Measurements from ENCODE around the gene RPP40.

RPP40 gene

GRCh38 chr6:4967301-4968030 is 36.4 kb downstream of the RPP40 start:
- DNase-seq, result no peak
- Histone ChIP-seq H3K4me3 (ENCODE audit: low read depth, low read length) (no peak overlapping the region), H3K27me3 (ENCODE audit: insufficient read depth, low read depth, severe bottlenecking) (no peaks in the 10 kb centered on the region), H3K27ac (no peak overlapping the region), H3K36me3 (no peaks in the 10 kb centered on the region), H3K9me3 (ENCODE audit: severe bottlenecking) (no peaks in the 10 kb centered on the region)
- TF ChIP-seq CTCF (IDR thresholded peaks at IDR 0.05; ENCODE audit: low read depth, low read length), result no peak

GRCh38 chr6:4965562-4966389 is 38.1 kb downstream of the RPP40 start:
- DNase-seq, result no peak
- Histone ChIP-seq H3K4me3 (ENCODE audit: low read depth, low read length) (no peak overlapping the region), H3K9me3 (ENCODE audit: severe bottlenecking) (no peaks in the 10 kb centered on the region), H3K36me3 (no peaks in the 10 kb centered on the region), H3K27ac (no peak overlapping the region), H3K27me3 (ENCODE audit: insufficient read depth, low read depth, severe bottlenecking) (no peaks in the 10 kb centered on the region)
- no peak for TF ChIP-seq CTCF (IDR thresholded peaks at IDR 0.05; ENCODE audit: low read depth, low read length)

- no peak overlapping the region for H3K27ac ChIP-seq
- no peaks in the 10 kb centered on the region for H3K9me3 ChIP-seq (ENCODE audit: severe bottlenecking)
- no peaks in the 10 kb centered on the region for H3K36me3 ChIP-seq
- TF ChIP-seq CTCF (IDR thresholded peaks at IDR 0.05; ENCODE audit: low read depth, low read length), result no peak
- DNase-seq, result no peak
- no peaks in the 10 kb centered on the region for H3K27me3 ChIP-seq (ENCODE audit: insufficient read depth, low read depth, severe bottlenecking)
- no peak overlapping the region for H3K4me3 ChIP-seq (ENCODE audit: low read depth, low read length)
These were observed 38.9 kb downstream of the RPP40 start for GRCh38 chr6:4964675-4965561.

- DNase-seq, result no peak
- Histone ChIP-seq H3K27me3 (ENCODE audit: insufficient read depth, low read depth, severe bottlenecking) (no peaks in the 10 kb centered on the region), H3K36me3 (no peaks in the 10 kb centered on the region), H3K4me3 (ENCODE audit: low read depth, low read length) (no peak overlapping the region), H3K9me3 (ENCODE audit: severe bottlenecking) (no peaks in the 10 kb centered on the region), H3K27ac (no peak overlapping the region)
- TF ChIP-seq CTCF (IDR thresholded peaks at IDR 0.05; ENCODE audit: low read depth, low read length), result no peak
These were observed 40.9 kb downstream of the RPP40 start for GRCh38 chr6:4962905-4963304.

GRCh38 chr6:4961322-4962168 is 42.3 kb downstream of the RPP40 start:
- Histone ChIP-seq H3K9me3 (ENCODE audit: severe bottlenecking) (no peaks in the 10 kb centered on the region), H3K27ac (no peak overlapping the region), H3K36me3 (no peaks in the 10 kb centered on the region), H3K4me3 (ENCODE audit: low read depth, low read length) (no peak overlapping the region), H3K27me3 (ENCODE audit: insufficient read depth, low read depth, severe bottlenecking) (no peaks in the 10 kb centered on the region)
- TF ChIP-seq CTCF (IDR thresholded peaks at IDR 0.05; ENCODE audit: low read depth, low read length), result no peak
- DNase-seq, result no peak

Measured in WERI-Rb-1 (cell line).